GM12892 (cell line): Measurements from ENCODE around the gene PIK3C2B.

Experiments
- POLR2A ChIP-seq: IDR thresholded peaks from 2 replicates; pipeline ENCODE4 v1.6.1; 2011; ENCODE audit warnings: low read depth, low read length, control low read depth
- POLR2AphosphoS5 ChIP-seq: IDR thresholded peaks from 2 replicates; pipeline ENCODE4 v1.6.1; 2011; ENCODE audit warnings: low read depth, low read length, control low read depth
- TAF1 ChIP-seq: IDR thresholded peaks from 2 replicates; pipeline ENCODE4 v1.6.1; 2011; ENCODE audit warnings: low read depth, mild to moderate bottlenecking, control low read depth, low read length, borderline replicate concordance

DNA sequence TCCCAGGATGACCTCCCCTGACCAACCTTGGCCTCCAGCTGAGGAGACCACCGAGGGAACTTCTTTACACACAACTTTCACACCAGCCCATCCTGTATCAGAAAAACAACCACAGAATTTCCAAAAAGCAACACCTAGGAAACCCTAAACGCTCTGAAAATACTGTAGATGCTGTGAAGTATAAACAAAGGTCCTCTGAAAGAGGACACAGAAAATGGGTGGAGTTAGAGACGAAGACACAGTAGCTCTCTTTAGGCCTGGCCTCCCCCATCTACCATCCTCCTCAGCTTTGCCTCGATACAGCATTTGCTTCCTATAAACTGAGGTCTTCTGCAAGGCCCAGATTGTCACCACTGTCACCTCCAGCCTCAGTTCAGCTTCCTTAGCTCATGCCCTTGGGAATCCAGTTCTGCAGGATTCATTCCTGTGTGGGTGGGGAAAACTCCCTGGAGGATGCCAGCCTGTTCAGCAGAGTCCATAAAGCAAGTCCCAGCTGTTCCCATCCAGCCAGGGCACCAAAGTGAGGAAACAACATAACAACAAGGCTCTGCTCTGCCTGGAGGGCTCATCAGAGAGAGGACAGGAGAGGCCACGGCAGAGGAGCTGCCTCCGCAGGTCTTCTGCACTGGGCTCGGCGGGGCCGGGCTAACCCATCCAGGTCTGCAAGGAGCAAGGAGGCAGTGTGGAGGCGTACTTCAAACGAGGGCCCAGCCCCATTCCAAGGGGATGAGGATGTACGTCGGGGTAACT lies 15.0 kb downstream of the PIK3C2B start:
- TF ChIP-seq TAF1 (no peak), POLR2A (no peak), POLR2AphosphoS5 (no peak)
